Right lobe of liver (tissue), 6 donors: ENCODE data around the gene GLB1L2. TPM values are rescaled to one million over a fixed set of nuclear protein-coding genes. Genes with fewer than 3 reads are reported as not detected.
"Not testable (repeated sequence)": the region's sequence is repeated elsewhere in the genome, so short reads cannot be mapped to it uniquely, and the experiment has no call there.

Experiments
- ATAC-seq, 4 donors: fragments of 200-7000 bp; cut with Tn5 transposase; one replicate each; pipeline ENCODE4 v1.9.1; 2020; ENCODE audit warnings: mild to moderate bottlenecking in 4 of 4, moderate library complexity in 4 of 4
- DNase-seq, 3 donors: peaks; one replicate each; pipeline ENCODE4 v3.0.0-alpha.2; 2020
- H3K27ac ChIP-seq, 3 donors: fragments of 200-600 bp; one replicate each; pipeline ENCODE4 v1.8.0; 2022
- H3K27me3 ChIP-seq, 2 donors: fragments of 200-600 bp; one replicate each; pipeline ENCODE4 v1.8.0; 2022
- H3K36me3 ChIP-seq, 4 donors: fragments of 200-600 bp; sonication (generic) in 1 of 4; one replicate each; pipeline versions ENCODE4 v1.5.1 to v1.8.0; 2017 to 2022; ENCODE audit warnings: control low read depth in 1 of 4
- H3K4me1 ChIP-seq, 4 donors: fragments of 200-600 bp; sonication (generic) in 1 of 4; one replicate each; pipeline versions ENCODE4 v1.5.1 to v1.8.0; 2017 to 2022; ENCODE audit warnings: control low read depth in 1 of 4
- H3K4me3 ChIP-seq, 3 donors: fragments of 200-600 bp; one replicate each; pipeline ENCODE4 v1.8.0; 2022
- H3K9me3 ChIP-seq, 4 donors: fragments of 200-600 bp; sonication (generic) in 1 of 4; one replicate each; pipeline versions ENCODE4 v1.5.1 to v1.8.0; 2017 to 2022; ENCODE audit warnings: control low read depth in 1 of 4
- CTCF ChIP-seq, 4 donors: fragments of 200-600 bp in 3 of 4; fragments of 450-650 bp in 1 of 4; IDR thresholded peaks; one replicate each; pipeline versions ENCODE4 v1.5.1 to v1.8.0; 2016 to 2022; ENCODE audit warnings: antibody characterized with exemption in 4 of 4, mild to moderate bottlenecking in 2 of 4
- POLR2A ChIP-seq: fragments of 450-650 bp; IDR thresholded peaks from one replicate; pipeline ENCODE4 v1.6.1; 2017; ENCODE audit warnings: antibody characterized with exemption, mild to moderate bottlenecking
- WGBS: methylation state at CpG from one replicate; pipeline ENCODE4 v1.1.6; 2018; ENCODE audit warnings: low coverage, low lambda C conversion rate; ENCODE audit not compliant: insufficient coverage; ENCODE audit errors: missing lambda C conversion rate; 5-methylcytosine and 5-hydroxymethylcytosine counted together
- intact Hi-C, 2 donors: fragments of 100-400 bp; cut with DNase I; formaldehyde crosslinking; loops; one replicate each; pipeline versions ENCODE4 v1.11.2 to v1.14.1; 2022
- long read RNA-seq: library from polyadenylated mRNA; unstranded; transcript quantifications from one replicate; pipeline ENCODE4 v2.0.0, GENCODE V29; 2019
- total RNA-seq, 6 experiments: library from RNA; depleted of rRNA in 2 of 6; stranded (reverse); fragments of >200 nt in 2 of 6; fragmentation: NEBNext Ultra II Directional in 3 of 6; extraction: Animal tissue kit (Norgen Biotek cat#: 25700) in 3 of 6; gene quantifications; one replicate each; pipeline versions ENCODE4 v1.1.0 to v1.2.4, GENCODE V29; 2016 to 2023
- donor health status: DM: no; HTN: yes; CAD: no.
- donor health status: DM: no; HTN: no; CAD: no.
- donor health status: DM: no; HTN: no; CAD: no.
- donor health status: DM: no; HTN: yes; CAD: no.
- donor health status: DM: no; HTN: yes; CAD: no.

The GLB1L2 gene
- total RNA-seq = under 1 TPM; 0.12 to 0.68 (median 0.55) TPM
- long read RNA-seq = 0 reads

GRCh38 chr11:134331354-134332188, at the start of gene GLB1L2:
Gene GLB1L2 (plus strand): TSS chr11:134331988. CDS start chr11:134332062, 74 bp downstream.
- H3K27ac ChIP-seq = no peak within 1 kb of the TSS
- intact Hi-C loops = no loop called here
- H3K27me3 ChIP-seq = no peaks in the 10 kb centered on the region
- 1% methylated on average over 9 of the region's 80 CpGs for WGBS
- no peaks in the 10 kb centered on the region for H3K9me3 ChIP-seq
- H3K4me3 ChIP-seq = peak within 1 kb of the TSS; percentile 38 to 46 (median 39)
- DNase-seq = peak; percentile 84 to 88 (median 87)
- no peaks in the 10 kb centered on the region for H3K36me3 ChIP-seq
- H3K4me1 ChIP-seq = peaks cover 0 to 6% (median 3%) of the 10 kb centered on the region in 4 donors
- no peak for TF ChIP-seq CTCF (IDR thresholded peaks at IDR 0.05)
- TF ChIP-seq POLR2A = no peak
- peak; percentile 94 to 96 (median 96) for ATAC-seq

GRCh38 chr11:134282121-134283045, 49.4 kb upstream of the GLB1L2 start:
- Histone ChIP-seq H3K36me3 (no peaks in the 10 kb centered on the region), H3K27me3 (peaks cover 5 to 6% of the 10 kb centered on the region in 2 donors), H3K4me3 (no peak overlapping the region), H3K9me3 (no peaks in the 10 kb centered on the region), H3K27ac (no peak overlapping the region), H3K4me1 (peaks cover 0 to 6% (median 0%) of the 10 kb centered on the region in 4 donors)
- ATAC-seq = peak; percentile 90 to 100 (median 92)
- DNase-seq = peak; percentile 74 to 80 (median 76)
- WGBS = 68% methylated on average over 4 of the region's 22 CpGs
- TF ChIP-seq POLR2A = no peak
- TF ChIP-seq CTCF (IDR thresholded peaks at IDR 0.05) = no peak
- intact Hi-C loops = no loop called here

- no peak overlapping the region for H3K4me3 ChIP-seq
- intact Hi-C loops = no loop called here
- no peak overlapping the region for H3K27ac ChIP-seq
- no peaks in the 10 kb centered on the region for H3K36me3 ChIP-seq
- WGBS = 78% methylated on average over 3 of the region's 16 CpGs
- no peak for TF ChIP-seq POLR2A
- no peak for TF ChIP-seq CTCF (IDR thresholded peaks at IDR 0.05)
- H3K9me3 ChIP-seq = no peaks in the 10 kb centered on the region
- DNase-seq (no peak), ATAC-seq (no peak)
- H3K27me3 ChIP-seq = no peaks in the 10 kb centered on the region
- H3K4me1 ChIP-seq = peaks cover 0 to 6% (median 0%) of the 10 kb centered on the region in 4 donors
These were observed 48.1 kb upstream of the GLB1L2 start for GRCh38 chr11:134283461-134284230.

- ATAC-seq, H3K27me3 ChIP-seq, H3K4me3 ChIP-seq, H3K36me3 ChIP-seq, H3K4me1 ChIP-seq, intact Hi-C loops, H3K27ac ChIP-seq, DNase-seq, H3K9me3 ChIP-seq: not testable (repeated sequence)
- WGBS = 87% methylated on average over 5 of the region's 5 CpGs
These were observed 47.4 kb upstream of the GLB1L2 start for GRCh38 chr11:134284349-134284748.
